ENCODE measurements around the gene AKAP3.

Gene AKAP3

GRCh38 chr12:4648501-4649357 lies at the start of gene AKAP3, which contains the start of gene NDUFA9:
AKAP3 (minus strand) TSS chr12:4649051; CDS start chr12:4638196, 10,855 bp downstream.
NDUFA9 (plus strand) TSS chr12:4649114; CDS start chr12:4649127, 13 bp downstream.
- DNase-seq (ENCODE audit: low read depth) = peak; percentile 64

DNA sequence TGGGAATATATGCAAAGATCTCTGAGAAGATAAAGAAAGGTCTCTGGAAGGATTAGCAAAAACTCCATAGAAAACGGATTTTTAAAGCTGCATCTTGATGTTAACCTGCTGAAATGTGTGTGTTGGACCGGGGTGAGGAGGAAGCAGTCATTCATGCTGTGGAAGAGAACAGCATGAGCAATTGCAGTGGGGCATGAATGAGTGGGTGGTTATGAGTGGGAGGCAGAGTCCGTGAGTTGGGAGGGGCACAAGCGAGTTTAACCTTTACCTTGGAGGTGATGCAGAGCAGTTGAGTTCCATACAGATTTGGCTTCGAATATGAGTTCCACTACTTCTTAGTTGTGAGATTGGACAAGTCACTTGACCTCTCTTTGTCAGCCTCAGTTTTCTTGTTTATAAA lies 41.9 kb upstream of the AKAP3 start:
- DNase-seq (ENCODE audit: low read depth) = no peak

DNA sequence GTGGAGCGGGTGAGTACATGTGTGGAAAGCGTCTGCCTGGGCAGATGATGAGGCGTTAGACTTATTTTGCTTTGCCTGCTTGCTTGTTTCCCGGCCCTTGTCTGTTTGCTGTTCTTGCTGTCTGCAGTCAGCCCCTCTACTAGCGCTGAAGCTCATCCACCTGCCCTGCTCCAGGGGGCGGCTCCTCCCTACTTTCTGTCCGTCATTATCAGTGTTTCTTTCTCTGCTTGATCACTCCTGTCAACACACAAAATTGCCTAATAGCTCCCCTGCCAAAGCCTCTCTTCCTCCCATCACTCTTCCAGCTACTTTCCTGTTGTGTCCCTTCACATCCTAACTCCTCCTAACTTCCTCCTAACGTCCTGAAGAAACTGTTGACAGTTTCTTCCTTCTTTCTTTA lies 36.5 kb upstream of the AKAP3 start:
- DNase-seq (ENCODE audit: low read depth) = no peak

DNA sequence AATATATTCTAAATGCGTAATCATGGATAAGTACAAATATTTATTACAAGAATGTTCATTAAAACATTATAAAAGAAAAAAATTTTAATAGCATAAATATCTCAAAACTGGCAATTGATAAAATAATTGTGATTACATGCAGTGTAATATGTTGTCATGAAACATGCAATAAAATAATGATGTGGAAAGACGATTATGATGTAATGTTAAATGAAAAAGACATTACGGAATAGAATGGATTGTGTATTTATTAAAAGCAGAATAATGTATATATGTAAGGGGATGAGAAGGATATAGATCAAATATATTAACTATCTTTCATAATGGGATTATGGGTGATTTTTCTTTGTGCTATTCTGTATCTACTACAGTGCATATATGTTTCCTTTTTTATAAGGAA lies 32.9 kb upstream of the AKAP3 start:
- no peak for DNase-seq (ENCODE audit: low read depth)

DNA sequence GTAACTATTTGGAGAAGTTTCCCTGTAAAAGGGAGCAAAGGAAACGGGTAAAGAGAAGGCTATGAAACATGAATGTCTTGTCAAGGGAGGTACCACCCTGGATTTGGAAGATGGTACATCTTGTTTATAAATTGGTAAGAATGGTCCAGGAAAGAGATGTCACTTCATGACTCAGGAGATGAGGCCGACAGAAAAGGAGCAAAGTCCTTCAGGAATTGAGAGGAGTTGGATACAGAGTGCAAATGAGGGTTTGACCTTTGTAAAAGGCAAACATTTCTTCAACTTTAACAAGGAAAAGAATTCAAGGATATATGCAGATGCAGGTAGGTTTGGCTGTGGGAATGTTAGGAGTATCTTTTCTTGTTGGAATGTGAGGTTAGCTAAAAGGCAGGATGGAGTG lies 30.9 kb upstream of the AKAP3 start:
- DNase-seq (ENCODE audit: low read depth) = no peak

DNA sequence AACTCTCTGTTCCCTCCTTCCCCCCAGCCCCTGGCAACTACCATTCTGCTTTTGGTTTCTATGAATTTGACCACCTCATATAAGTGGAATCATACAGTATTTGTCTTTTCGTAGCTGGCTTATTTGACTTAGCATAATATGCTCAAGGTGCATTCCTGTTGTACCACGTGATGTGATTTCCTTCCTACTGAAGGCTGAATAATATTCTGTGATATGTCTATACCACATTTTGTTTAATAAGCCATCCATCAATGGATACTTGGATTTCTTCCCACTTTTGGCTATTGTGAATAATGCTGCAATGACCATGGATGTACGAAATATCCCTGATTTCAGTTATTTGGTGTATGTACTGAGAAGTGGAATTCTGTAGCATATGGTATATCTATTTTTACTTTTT lies 16.4 kb upstream of the AKAP3 start:
- DNase-seq (ENCODE audit: low read depth) = no peak

DNA sequence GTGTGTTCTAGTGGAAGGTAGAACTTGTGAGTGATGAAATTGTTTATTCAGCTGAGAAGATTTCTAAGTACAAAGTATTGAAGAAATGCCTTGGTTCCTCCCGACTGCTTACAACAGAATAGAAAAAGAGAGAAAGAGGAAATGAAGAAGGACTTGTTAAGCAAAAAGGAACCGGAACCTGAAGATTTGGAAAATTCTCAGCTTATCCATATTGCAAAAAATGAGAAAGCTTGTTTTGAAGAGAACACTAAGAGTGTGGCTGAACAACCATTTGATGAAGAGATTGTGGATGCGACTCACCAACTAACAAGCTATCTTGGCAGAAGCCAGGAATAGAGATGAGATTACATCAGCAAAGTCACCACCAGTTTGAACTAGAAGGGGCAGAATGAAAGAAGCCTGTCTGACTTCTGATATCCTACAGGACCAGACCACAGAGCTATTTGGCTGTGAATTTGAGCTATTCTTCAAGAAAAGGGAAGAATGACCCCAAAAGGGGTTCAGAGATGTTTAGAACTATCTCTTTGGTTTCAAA lies 15.2 kb upstream of the AKAP3 start:
- no peak for DNase-seq (ENCODE audit: low read depth)

DNA sequence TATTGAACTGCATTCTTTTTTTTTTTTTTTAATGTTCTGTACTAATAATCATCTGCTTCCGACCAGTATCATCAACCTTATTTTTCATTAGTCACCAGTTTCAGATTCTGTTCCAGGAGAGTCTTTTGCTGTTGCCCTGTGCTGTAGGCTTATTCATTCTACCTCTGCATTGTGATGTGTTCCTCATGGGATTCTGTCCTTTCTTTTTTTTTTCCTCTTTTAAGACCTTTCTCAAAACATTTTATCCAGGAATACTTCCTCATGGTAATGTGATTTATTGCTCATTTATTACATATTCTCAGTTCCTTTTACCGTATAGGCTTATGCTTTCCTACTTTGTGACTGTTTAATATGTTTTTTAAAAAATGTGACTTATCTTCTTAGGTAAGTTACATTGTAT lies 4.8 kb upstream of the AKAP3 start:
- DNase-seq (ENCODE audit: low read depth) = no peak

DNA sequence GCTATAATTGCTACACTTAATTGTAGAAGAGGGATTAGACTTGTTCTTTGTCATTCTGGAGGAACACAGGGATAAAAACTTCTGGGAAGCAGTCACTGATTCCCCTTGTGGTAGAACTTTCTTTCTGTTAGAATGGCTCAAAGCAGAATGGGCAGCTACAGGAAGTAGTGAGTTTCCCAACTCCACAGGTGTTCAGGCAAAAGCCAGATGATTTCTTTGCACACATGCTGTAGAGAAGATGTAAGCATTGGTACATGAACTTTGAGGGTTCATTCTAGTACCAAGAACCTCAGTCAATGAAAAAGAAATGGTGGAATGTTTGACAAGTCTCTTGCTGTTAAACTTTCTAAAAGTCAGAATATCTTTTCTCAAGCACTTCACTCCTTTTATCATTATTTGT lies 4.4 kb upstream of the AKAP3 start:
- DNase-seq (ENCODE audit: low read depth) = no peak

DNA sequence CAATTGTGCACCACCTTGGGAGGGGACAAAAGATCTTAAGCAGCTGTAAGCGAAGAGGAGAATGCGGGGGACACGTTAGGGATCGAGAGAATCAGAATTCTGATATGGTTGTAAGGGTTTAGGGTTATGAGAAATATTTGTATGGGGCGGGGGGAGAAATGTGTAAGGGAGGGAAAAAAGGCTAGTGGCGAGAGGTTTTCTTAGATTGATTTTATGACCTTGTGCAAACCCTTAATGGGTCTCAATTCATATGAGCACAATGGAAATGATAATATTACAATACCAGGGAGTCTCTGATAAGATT lies 459 bp upstream of the AKAP3 start:
- DNase-seq (ENCODE audit: low read depth) = no peak

DNA sequence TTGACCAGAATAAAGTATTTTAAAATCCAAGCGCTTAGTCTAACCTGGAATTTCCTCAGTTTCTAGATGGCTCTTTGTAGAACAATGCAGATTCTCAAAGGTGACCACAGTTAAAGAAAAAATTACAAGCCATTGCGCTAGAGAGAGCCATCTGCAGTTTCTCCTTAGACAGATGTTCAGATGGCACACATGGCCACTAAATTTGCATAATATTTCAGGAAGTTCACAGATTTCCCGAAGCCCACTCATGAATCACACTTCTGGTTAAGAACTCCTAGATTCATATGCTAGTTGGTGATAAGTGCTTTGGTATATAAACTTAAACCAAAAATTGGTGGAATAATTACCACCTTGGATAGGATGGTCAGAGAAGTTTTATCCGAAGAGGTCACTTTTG lies 749 bp downstream of the AKAP3 start:
- DNase-seq (ENCODE audit: low read depth) = no peak

DNA sequence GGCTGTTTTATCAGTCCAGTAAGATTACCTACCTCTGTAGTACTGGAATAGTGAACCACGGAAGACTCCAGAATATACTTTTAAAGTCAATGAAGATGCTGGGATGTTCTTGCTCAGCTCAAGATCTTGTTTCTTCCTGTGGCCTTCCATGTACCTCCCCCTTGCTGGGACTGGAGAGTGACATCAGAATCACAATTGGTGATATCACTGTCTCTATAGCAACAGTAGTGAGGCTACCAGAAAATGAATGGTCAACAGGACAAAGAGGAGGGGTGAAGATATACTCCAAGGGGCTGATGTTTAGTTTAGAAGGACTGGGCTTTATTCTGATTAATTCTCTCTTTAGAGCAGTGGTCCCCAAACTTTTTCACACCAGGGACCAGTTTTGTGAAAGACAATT lies 3.8 kb downstream of the AKAP3 start:
- no peak for DNase-seq (ENCODE audit: low read depth)

- no peak for DNase-seq (ENCODE audit: low read depth)
Observed at GRCh38 chr12:4643747-4644146, 5.1 kb downstream of the AKAP3 start.

DNA sequence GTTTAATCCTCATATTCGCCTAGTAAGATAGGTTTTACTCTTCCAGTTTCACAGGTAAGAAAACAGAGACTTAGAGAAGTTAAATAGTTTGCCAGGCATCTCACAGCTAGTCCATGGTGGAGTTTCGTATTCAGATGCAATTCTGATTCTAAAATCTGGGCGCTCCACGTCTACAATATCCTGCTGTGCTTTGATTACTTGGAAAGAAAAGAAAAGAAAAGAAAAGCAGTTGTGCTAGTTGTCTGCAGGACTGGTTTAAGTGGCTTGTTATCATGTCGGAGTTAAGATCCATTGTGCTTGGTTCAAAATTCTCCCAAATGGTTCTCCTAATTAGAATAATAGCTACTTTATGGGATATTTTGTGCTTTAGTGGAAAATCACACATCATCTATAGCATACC lies 18.6 kb downstream of the AKAP3 start:
- no peak for DNase-seq (ENCODE audit: low read depth)

- DNase-seq (ENCODE audit: low read depth) = no peak
Observed at GRCh38 chr12:4628406-4628805, 20.4 kb downstream of the AKAP3 start.

DNA sequence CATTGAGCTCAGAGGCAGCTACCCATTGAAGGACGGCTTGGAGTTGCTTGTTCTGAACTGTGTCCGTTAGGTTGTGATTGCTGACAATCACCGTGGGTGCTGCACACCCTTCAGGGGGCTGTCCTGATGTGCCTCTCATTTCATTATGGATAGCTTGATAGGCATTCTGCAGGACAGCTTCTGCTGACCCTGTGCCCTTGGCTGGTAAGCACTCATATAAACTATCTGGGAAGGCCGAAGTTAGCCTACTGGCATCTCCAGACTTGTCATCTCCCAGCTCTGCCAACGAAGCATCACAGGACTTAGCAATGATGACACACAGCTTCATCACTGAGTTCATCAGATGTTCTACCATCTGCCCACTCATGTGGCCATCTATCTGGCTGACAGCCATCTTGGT lies 22.3 kb downstream of the AKAP3 start:
- no peak for DNase-seq (ENCODE audit: low read depth)

DNA sequence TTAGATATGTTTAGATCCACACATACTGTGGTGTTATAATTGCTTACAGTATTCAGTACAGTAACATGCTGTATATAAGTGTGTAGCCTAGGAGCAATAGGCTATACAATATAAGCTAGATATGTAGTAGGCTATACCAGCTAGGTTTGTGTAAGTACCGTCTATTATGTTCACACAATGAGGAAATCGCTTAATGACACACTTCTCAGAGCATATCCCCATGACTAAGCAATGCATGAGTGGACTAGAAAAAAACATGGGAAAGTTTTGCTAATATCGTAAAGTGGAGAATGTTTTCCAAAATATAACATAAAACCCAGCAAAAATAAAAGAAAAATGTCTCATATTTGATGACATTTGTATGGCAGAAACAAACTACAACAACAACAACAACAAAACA lies 27.3 kb downstream of the AKAP3 start:
- DNase-seq (ENCODE audit: low read depth) = no peak

- no peak for DNase-seq (ENCODE audit: low read depth)
Observed at GRCh38 chr12:4615667-4616066, 33.2 kb downstream of the AKAP3 start.

DNA sequence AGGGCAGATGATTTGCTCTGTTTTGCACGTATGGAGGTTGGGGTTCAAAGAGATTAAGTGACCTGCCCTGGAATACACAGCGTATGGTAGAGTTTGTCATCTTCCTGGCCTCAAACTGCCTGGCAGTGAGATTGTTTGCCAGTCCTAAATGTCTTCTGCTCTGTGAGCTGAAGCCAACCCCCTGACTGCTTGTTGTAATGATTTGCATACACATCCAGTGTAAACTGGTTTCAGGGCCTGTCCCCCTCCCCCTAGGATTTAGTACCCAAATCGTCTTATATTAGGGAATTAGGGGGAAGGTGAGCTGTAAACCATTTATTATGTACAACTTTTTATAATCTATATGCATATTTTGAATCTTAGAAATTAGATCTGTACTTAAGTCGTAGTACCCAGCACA lies 38.4 kb downstream of the AKAP3 start:
- no peak for DNase-seq (ENCODE audit: low read depth)

DNA sequence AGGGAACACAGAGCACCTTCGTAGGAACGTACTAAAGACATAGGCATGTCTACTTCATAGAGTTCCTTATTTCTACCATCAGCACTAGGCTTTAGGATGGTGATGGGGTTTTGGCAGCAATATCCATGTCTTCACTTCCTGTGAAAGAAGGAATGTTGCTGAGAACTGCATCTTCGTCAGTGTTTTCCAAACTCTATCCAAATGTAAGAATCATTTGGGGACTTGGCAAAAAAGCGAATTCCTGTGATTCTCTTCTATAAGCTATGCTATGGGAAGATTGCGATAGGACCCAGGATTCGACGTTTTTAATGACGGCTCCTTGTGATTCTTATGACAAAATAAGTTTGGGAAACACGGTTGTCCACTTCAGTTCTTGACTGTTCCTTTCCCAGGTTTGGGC lies 39.8 kb downstream of the AKAP3 start:
- no peak for DNase-seq (ENCODE audit: low read depth)

GRCh38 chr12:4607056-4607455 lies 41.8 kb downstream of the AKAP3 start:
- DNase-seq (ENCODE audit: low read depth) = no peak

- peak; percentile 36 for DNase-seq (ENCODE audit: low read depth)
Observed at GRCh38 chr12:4604684-4605193, 44.1 kb downstream of the AKAP3 start.

GRCh38 chr12:4603946-4604345 lies 44.9 kb downstream of the AKAP3 start:
- no peak for DNase-seq (ENCODE audit: low read depth)

GRCh38 chr12:4603421-4603820 lies 45.4 kb downstream of the AKAP3 start:
- DNase-seq (ENCODE audit: low read depth) = no peak
